Body of pancreas (tissue), 4 donors: ENCODE results near the gene GOLPH3.

Experiments used
- POLR2A ChIP-seq, 3 donors: fragments of 450-650 bp; IDR thresholded peaks; one replicate each; pipeline ENCODE4 v1.6.1; 2016; ENCODE audit warnings: antibody characterized with exemption in 3 of 3, mild to moderate bottlenecking in 2 of 3
- TF ChIP-seq, protein P1 (sequence below), 7 experiments: fragments of 450-650 bp in 4 of 7; fragments of 200-600 bp in 3 of 7; sonication (generic) in 3 of 7; IDR thresholded peaks; one replicate each; pipeline ENCODE4 v1.5.1; 2016 to 2019; ENCODE audit warnings: antibody characterized with exemption in 7 of 7

GRCh38 chr5:32155211-32155610 is 18.9 kb downstream of the GOLPH3 start:
- TF ChIP-seq, protein P1, sequence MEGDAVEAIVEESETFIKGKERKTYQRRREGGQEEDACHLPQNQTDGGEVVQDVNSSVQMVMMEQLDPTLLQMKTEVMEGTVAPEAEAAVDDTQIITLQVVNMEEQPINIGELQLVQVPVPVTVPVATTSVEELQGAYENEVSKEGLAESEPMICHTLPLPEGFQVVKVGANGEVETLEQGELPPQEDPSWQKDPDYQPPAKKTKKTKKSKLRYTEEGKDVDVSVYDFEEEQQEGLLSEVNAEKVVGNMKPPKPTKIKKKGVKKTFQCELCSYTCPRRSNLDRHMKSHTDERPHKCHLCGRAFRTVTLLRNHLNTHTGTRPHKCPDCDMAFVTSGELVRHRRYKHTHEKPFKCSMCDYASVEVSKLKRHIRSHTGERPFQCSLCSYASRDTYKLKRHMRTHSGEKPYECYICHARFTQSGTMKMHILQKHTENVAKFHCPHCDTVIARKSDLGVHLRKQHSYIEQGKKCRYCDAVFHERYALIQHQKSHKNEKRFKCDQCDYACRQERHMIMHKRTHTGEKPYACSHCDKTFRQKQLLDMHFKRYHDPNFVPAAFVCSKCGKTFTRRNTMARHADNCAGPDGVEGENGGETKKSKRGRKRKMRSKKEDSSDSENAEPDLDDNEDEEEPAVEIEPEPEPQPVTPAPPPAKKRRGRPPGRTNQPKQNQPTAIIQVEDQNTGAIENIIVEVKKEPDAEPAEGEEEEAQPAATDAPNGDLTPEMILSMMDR (IDR thresholded peaks at IDR 0.05): no peak
- TF ChIP-seq POLR2A (IDR thresholded peaks at IDR 0.05): no peak
